Adipose tissue (tissue), 3 donors: ENCODE data around the gene PLPP4. TPM values are rescaled to one million over a fixed set of nuclear protein-coding genes. Genes with fewer than 3 reads are reported as not detected.

ENCODE experiments used
- H3K27ac ChIP-seq: one replicate; pipeline ENCODE4 v1.5.1; 2013; ENCODE audit warnings: low read depth, low read length
- WGBS, 3 donors: extraction: QIAGEN DNeasy Blood & Tissue Kit; methylation state at CpG; one replicate each; pipeline ENCODE4 v1.1.7; 2013; 5-methylcytosine and 5-hydroxymethylcytosine counted together
- polyA plus RNA-seq, 3 donors: library from polyadenylated mRNA; stranded (reverse); fragments of 200-250 nt; gene quantifications; one replicate each; pipeline ENCODE4 v1.2.3, GENCODE V29; 2013
- donor health status: healthy with polysubstance abuse.
- donor health status: Bipolar disorder and iron deficiency.
- donor health status: healthy.

Gene PLPP4
- polyA plus RNA-seq, 3 donors, result not detected

DNA sequence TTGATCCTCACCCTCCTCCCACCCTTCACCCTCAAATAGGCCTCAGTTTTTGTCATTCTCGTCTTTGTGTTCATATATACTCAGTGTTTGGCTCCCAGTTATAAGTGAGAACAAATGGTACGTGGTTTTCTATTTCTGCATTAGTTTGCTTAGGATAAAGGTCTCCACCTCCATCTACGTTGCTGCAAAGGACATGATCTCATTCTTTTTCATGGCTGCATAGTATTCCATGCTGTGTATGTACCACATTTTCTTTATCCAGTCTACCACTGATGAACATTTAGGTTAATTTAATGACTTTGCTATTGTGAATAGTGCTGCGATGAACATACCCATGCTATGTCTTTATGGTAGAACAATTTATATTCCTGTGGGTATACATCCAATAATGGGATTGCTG is 91.2 kb downstream of the PLPP4 start:
- 79 to 90% (median 86%) methylated on average over 4 of the region's 4 CpGs for WGBS, 3 donors
- H3K27ac ChIP-seq, result no peak overlapping the region

DNA sequence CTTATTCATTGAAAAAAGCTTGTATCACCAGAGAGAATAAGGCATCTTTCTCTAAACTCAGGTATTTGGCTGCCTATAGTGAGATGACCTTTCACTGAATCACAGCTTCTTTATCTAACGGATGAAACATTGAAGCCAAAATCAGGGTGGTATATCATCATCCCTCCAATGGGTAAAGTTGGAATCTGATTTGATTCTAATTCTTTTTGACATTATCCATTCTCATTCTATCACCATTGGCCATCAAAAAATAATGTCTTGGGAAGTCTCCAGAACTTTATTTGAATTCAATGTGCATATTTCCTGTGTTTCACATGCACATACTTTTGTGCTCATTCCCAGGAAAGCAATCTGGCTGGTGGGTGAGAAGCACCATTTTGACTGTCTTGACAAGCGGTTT is 95.2 kb downstream of the PLPP4 start:
- WGBS, 3 donors, result 62 to 68% (median 68%) methylated on average over 2 of the region's 2 CpGs
- no peak overlapping the region for H3K27ac ChIP-seq

DNA sequence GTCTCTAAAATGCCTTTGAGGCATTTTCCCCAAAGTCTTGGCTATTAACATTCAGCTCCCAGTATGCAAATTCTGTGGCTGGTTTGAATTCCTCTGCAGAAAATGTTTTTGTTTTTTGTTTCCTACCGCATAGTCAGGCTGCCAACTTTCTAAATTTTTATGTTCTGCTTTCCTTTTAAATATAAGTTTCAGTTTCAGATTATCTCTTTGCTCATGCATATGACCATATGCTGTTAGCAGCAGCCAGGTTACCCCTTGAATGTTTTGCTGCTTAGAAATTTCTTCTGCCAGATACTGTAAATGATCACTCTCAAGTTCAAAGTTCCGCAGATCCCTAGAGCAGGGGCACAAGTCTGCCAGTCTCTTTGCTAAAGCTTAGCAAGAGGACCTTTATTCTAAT is 96.9 kb downstream of the PLPP4 start:
- WGBS, 3 donors, result 64 to 93% (median 89%) methylated on average over 2 of the region's 2 CpGs
- H3K27ac ChIP-seq, result no peak overlapping the region

- 52 to 75% (median 62%) methylated on average over 4 of the region's 4 CpGs for WGBS, 3 donors
- H3K27ac ChIP-seq, result no peak overlapping the region
Observed at GRCh38 chr10:120555436-120555835, 98.4 kb downstream of the PLPP4 start.

GRCh38 chr10:120555842-120556532 is 99.0 kb downstream of the PLPP4 start:
- 23 to 53% (median 26%) methylated on average over 2 of the region's 2 CpGs for WGBS, 3 donors
- no peak overlapping the region for H3K27ac ChIP-seq

DNA sequence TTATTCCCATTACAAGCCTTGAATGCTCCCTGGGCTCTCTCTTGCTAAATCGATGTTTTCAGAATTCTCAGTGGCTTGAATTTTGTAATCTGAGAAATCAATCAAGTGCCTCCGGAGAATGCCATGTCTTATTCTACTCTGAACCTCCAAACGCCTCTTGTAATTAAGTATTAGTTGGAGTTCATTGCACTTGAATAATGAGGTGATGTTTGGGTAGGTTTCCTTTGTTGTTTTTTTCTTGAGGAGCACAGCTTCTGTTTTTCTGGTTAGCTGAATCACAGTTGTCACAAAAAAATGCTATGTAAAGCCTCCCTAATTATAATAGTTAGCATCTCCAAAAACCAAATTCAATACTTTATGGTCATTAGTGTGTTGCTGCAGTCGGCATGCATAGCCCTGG is 100.3 kb downstream of the PLPP4 start:
- WGBS, 3 donors, result 44 to 68% (median 63%) methylated on average over 4 of the region's 4 CpGs
- H3K27ac ChIP-seq, result no peak overlapping the region

GRCh38 chr10:120559800-120560199 is 102.8 kb downstream of the PLPP4 start:
- 88 to 90% (median 89%) methylated on average over 11 of the region's 11 CpGs for WGBS, 3 donors
- H3K27ac ChIP-seq, result no peak overlapping the region

DNA sequence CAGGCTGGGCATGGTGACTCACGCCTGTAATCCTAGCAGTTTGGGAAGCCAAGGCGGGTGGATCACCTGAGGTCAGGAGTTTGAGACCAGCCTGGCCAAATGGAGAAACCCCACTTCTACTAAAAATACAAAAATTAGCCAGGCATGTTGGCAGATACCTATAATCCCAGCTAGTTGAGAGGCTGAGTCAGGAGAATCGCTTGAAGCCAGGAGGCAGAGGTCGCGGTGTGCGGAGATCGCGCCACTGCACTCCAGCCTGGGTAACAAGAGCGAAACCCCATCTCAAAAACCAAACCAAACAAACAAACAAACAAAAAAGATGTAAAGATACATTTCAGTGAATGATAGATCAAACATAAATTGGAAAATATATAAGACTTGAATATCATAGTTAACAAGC is 105.9 kb downstream of the PLPP4 start:
- 92 to 96% (median 95%) methylated on average over 9 of the region's 9 CpGs for WGBS, 3 donors
- H3K27ac ChIP-seq, result no peak overlapping the region

DNA sequence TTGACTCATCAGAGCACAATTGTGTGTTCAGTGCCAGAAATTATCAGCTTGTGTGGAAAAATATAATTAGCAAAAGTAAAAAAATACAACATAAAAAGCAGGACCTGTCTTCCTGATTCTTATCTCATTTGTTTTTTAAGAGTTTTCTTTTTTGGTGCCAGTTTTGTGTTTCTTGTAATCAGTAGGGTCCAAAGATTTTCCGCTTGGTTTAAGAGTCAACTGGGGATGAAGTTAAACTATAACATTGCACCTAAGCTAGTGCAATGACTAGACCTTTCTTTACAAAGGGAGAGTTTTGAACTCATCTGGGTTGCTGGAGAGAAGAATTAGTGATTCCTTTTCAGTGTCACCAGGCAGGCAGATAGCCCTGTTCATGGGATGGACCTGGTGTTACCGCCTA is 113.4 kb downstream of the PLPP4 start:
- H3K27ac ChIP-seq, result no peak overlapping the region
- WGBS, 3 donors, result 81 to 95% (median 88%) methylated on average over 2 of the region's 2 CpGs

DNA sequence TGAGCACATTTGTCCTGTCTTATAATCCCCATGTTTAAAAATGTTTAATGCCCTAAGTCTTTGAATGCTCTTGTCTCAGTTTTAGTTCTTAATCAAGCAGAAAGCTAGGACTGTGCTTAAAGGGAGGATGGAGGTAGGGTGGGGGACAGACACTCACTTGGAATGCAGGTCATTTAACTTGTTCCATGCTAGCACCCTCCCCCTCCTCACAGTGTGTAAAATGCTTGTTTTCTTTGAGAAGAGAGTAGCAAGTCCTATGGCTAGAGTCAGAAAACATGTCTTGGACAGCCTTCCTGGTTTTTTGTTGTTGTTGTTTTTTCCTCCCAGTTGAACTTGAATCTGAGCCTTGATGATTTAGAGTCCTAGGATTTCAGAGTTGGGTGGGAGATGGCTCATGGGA is 114.2 kb downstream of the PLPP4 start:
- no peak overlapping the region for H3K27ac ChIP-seq

- 78 to 88% (median 80%) methylated on average over 1 of the region's 1 CpG for WGBS, 3 donors
- no peak overlapping the region for H3K27ac ChIP-seq
Observed at GRCh38 chr10:120572307-120572706, 115.3 kb downstream of the PLPP4 start.

DNA sequence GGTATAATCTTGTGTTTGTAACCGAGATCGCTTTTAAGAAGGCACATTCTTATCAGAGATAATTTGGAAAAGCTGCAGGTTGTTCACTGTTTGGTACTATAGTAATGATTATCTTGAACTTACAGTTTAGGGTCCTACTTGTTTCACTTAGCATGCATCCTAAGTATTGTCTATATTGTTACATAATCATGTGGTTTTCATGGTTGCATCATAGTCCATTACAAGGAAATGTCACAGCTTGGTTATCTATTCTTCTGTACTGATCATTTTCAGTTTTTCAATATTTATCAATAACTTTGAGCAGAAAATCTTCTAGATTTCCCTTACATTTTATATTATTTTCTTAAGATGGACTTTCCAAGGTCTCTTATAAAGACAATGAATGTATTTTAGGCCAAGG is 116.3 kb downstream of the PLPP4 start:
- 88 to 93% (median 92%) methylated on average over 2 of the region's 2 CpGs for WGBS, 3 donors
- H3K27ac ChIP-seq, result no peak overlapping the region

- 80 to 86% (median 85%) methylated on average over 13 of the region's 13 CpGs for WGBS, 3 donors
- H3K27ac ChIP-seq, result no peak overlapping the region
Observed at GRCh38 chr10:120574981-120575380, 118.0 kb downstream of the PLPP4 start.

- 81 to 82% (median 81%) methylated on average over 3 of the region's 3 CpGs for WGBS, 3 donors
Observed at GRCh38 chr10:120575411-120575810, 118.4 kb downstream of the PLPP4 start.

GRCh38 chr10:120578134-120578533 is 121.1 kb downstream of the PLPP4 start:
- H3K27ac ChIP-seq, result no peak overlapping the region
- WGBS, 3 donors, result 38 to 87% (median 70%) methylated on average over 2 of the region's 2 CpGs

More at GRCh38 chr10:120575411-120575810, 118.4 kb downstream of the PLPP4 start:
- no peak overlapping the region for H3K27ac ChIP-seq

DNA sequence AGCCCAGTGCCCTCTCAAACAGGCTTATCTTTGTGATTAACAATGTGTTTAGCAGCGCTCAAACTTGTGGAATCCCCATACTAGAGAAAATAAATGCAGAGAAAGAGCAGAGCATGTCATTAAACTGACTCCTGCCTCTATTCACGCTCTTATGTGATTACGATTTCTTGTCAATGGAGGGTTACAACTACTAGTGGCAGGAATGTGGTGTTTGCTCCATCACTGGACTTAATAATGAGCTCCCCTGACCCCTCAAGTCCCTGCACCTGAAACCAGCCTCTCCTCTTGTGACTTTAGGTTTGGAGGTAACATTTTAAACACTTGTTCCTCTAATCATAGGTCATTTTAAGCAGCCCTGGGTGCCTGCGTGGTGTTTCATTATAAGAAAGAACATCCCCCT is 121.9 kb downstream of the PLPP4 start:
- no peak overlapping the region for H3K27ac ChIP-seq
- 68 to 86% (median 75%) methylated on average over 4 of the region's 4 CpGs for WGBS, 3 donors

GRCh38 chr10:120580918-120581895 is 124.2 kb downstream of the PLPP4 start:
- WGBS, 3 donors, result 55 to 74% (median 69%) methylated on average over 16 of the region's 16 CpGs
- no peak overlapping the region for H3K27ac ChIP-seq

DNA sequence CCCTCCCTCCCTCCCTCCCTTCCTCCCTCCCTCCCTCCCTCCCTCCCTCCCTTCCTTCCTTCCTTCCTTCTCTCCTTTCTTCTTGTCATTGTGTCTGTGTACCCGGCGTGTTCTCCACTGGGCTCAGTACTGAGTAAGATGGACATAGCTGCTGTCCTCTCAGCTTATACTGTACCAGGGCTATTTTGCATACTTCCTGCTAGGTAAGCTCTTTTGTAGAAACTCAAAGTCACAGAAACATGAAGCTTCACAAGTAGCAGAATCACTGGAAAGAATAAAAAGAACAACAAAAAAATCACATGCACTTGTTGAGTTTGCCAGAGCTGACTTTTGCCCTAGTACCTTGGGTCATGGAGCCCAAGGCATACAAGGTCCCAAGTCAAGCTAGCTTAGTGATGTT is 125.7 kb downstream of the PLPP4 start:
- H3K27ac ChIP-seq, result no peak overlapping the region
- 37 to 75% (median 54%) methylated on average over 2 of the region's 2 CpGs for WGBS, 3 donors

GRCh38 chr10:120583424-120584108 is 126.5 kb downstream of the PLPP4 start:
- H3K27ac ChIP-seq, result no peak overlapping the region
- 67 to 79% (median 71%) methylated on average over 2 of the region's 2 CpGs for WGBS, 3 donors
